Effector CD8-positive, alpha-beta T cell (primary cell): ENCODE data around the gene JADE2.

Experiments
- DNase-seq: peaks from one replicate; lab custom pipeline; 2025; lab: John Stamatoyannopoulos, UW

Gene JADE2

GRCh38 chr5:134530301-134531077 is 5.0 kb downstream of the JADE2 start:
- no peak for DNase-seq

- no peak for DNase-seq
Measured at GRCh38 chr5:134533115-134533815, 7.8 kb downstream of the JADE2 start.

DNA sequence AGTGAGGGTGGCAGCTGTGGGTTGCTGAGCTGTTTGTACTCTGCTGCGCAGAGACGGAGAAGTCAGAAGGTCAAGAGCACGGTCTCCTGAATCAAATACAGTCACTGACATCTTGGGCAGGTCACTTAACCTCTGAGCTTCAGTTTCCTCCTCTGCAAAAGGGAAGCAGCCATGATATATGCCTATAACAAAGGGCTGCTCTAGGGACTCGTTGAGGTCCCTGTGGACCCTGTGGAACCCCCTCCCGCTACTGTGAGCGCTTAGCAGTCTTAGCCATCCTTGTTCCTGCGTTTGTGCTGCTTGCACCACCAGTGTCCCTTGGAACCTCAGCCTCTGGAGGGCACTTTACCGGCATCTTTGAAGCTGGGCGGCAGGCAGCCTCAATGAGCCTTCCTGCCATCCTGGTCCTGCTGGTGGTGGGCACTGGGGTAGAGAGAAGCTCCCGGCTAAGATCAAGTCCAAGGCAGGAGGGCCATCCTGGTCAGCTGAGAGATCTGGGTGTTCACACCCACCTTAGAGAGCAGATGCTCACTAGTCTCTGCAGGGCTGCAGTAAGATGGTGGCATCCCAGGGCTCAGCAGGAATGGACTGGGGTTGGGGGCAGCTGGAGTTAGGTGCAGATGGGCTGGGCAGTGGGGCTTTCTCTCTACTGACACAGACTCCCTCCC is 8.7 kb downstream of the JADE2 start:
- no peak for DNase-seq

DNA sequence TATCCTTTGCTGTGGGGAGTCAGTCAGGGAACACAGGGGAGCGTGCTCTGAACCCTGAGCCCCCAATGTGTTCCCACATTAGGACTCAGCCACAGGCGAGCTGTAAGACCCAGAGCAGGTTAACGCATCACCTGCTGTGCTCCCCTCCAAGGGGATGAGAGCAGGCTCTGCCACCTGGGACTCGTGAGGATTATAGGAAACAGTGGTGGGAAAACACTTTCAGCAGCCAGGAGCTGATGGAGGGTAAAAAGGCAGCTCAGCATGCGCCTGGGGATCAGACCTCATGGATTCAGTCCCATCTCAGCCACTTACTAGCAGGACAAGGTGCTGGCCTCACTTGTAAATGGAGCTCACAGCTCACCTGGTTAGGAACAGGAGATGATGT is 9.2 kb downstream of the JADE2 start:
- no peak for DNase-seq

DNA sequence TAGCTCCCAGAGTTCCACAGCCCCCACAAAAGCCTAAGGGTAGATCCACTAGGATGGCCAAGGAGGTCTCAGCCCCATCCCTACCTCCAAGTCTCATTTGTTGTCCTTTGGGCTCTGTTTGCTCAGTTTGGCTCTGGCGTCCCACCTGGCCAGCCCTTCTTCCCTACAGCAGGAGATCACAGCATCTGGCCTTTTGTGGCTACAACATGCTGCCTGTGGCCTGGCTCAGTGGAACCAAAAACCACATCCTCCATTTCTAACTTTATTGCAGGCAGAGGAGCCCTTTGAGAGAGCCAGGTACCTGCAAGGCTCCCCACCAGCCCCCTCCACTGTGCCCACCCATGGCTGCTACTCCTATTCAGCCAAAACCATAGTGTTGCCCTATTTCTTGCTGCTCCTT is 11.4 kb downstream of the JADE2 start:
- DNase-seq = no peak

GRCh38 chr5:134537297-134537696 is 11.8 kb downstream of the JADE2 start:
- DNase-seq = no peak

DNA sequence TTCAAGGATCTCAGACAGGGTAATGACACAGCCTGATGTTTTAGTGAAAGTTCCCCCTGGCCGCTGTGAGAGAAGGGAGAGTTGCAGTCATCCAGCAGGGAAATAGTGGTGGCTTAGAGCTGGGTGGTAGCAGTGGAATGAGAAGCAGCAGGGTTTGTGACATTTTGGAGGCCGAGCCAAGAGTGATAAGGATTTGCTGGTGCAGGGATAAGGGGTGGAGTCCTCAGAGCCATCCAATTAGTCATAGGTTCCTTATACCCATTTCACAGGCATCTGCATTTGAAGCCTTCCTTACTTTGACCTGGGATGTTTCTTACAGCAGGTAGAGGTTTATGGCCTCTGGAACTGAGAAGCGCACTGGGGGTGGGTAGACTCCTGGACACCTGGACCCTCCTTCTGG is 12.8 kb downstream of the JADE2 start:
- DNase-seq = no peak

GRCh38 chr5:134539732-134540131 is 14.3 kb downstream of the JADE2 start:
- no peak for DNase-seq

- DNase-seq = no peak
Measured at GRCh38 chr5:134540747-134541733, 15.6 kb downstream of the JADE2 start.

DNA sequence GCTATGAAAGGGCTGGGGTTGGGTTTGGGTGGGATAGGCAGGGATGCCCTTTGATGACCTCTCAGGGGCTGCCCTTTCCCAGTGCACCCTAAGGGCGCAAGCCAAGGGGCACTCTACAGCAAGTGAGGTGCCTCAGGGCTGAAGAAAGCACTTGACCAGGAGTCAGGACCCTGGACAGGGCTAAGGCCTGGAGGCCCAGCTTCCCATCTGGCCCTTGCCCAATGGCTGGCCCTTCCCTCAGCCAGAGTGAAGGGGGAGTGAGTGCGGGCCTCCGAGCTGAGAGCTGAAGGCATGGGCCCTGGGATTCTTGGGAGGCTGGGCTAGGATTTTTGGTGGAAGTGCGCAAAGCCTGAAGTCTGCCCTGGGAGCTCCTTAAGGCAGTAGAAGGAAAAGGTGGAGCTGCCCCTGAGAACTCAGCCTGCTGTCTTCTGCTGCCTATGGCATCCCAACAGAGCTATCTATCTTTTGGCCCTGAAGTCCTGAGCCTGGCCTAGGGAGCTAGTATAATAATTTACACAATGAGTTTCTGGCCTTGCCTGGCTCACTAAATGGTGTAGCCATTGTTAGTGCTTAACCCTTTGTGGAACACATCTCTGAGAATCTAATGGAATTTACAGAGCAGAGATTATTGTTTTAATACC is 16.4 kb downstream of the JADE2 start:
- DNase-seq = no peak

- DNase-seq = no peak
Measured at GRCh38 chr5:134543820-134544614, 18.5 kb downstream of the JADE2 start.

GRCh38 chr5:134545070-134545868 is 19.8 kb downstream of the JADE2 start:
- no peak for DNase-seq

DNA sequence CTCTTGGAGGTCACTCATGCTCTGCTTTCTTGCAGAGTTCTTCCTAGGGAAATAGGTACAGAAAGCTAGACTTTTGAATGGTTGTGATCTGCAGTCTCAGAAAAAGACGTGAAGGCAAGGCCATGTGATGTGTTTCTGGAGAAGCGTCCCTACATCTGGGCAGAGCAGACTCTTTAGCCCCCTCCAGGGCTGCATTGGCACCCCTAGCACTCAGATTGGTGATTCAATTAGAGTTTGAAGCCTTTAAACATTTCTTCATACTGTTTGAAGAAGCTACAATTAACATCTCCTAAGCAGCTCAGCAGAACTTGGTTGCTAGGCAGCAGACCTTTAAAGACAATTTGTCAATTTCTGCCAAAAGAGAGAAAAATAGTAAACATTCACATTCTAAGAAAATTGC is 21.6 kb downstream of the JADE2 start:
- DNase-seq = no peak

- DNase-seq = no peak
Measured at GRCh38 chr5:134547579-134547978, 22.1 kb downstream of the JADE2 start.

- DNase-seq = no peak
Measured at GRCh38 chr5:134547999-134548658, 22.7 kb downstream of the JADE2 start.

- DNase-seq = no peak
Measured at GRCh38 chr5:134549714-134550113, 24.2 kb downstream of the JADE2 start.

DNA sequence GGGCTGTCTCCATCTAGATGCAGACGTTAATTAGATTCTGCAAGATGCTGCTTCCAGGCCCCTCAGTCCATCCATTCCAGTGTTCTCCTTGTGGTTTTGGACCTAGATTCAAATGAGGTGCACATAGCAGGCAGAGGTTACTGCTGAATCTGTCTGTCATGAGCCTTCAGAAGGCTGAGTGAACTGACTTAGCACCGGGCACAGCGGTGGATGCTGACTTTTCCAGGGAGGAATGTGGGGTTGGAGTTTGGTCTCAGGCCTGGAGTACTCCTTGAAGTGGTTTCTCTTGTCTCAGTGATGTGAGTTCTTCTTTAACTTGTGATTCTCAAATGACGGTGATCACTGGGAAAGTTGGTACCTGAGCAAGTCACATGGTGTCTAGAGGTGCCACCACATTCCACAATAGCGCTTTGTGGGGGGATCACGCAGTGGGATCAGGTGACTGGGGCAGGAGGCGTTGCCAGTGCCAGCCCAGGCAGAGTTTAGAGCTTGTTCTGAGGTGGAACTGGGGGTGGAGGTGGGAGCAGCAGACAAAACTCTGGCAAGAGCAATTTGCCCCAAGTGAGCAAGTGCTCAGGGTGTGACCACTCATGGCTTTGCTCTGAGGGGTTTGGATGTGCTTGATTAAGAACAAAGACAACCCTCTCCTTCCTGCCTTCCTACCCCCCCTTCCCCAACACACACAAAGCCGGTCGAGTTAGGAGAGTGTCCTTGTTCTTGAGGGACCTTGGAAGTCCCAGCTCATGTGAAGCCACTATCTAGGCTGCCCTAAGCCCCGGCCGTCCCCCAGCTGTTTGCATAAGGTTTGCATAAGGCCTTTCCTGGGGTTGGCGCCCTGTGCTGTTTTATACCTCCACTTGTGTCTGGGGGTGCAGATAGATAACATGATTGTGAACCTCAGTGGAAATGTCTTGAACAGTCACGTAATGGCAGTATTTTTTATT is 25.1 kb downstream of the JADE2 start:
- DNase-seq = no peak

- no peak for DNase-seq
Measured at GRCh38 chr5:134551901-134552300, 26.4 kb downstream of the JADE2 start.
